NCI-H2107 treated with DMSO at 0.1 percent for 48 hours (cell line): ENCODE data around the gene FKBP8.

Experiments used
- DNase-seq: peaks from one replicate; lab custom pipeline; 2025; ENCODE audit not compliant: unreplicated experiment; lab: John Stamatoyannopoulos, UW

FKBP8 gene

DNA sequence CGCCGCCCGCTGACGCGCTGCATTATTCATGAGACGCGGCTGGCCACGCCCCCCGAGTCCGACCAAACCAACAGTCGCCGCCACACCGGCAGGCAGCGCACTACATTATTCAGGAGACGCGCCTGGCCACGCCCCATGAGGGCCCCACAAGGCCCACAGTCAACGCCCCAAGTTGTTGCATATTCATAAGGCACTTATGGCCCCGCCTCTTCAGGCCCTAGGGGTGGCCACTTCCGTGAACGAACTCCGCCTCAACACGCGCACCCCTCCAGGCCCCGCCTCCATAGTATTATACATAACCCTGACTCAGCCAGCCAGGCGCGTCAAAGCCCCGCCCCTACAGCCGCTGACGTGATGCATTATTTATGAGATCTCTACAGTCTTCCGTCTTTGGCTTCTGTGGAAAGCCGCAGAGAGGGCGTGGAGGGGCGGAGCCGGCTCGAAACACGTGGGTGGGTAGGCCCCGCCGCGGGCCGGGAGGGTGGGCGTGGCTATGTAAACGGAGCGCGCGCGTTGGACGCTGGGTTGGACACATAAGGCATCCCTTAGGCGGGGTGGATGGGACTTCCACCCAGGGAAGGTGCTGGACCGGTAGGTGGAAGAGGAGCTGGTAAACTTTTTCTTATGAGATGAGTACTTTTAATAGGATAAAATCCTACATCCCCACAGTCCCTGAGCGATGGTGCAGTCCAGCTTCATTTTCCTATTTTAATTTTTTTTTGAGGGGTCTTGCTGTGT lies 21.1 kb downstream of the FKBP8 start:
- peak; percentile 98 for DNase-seq

DNA sequence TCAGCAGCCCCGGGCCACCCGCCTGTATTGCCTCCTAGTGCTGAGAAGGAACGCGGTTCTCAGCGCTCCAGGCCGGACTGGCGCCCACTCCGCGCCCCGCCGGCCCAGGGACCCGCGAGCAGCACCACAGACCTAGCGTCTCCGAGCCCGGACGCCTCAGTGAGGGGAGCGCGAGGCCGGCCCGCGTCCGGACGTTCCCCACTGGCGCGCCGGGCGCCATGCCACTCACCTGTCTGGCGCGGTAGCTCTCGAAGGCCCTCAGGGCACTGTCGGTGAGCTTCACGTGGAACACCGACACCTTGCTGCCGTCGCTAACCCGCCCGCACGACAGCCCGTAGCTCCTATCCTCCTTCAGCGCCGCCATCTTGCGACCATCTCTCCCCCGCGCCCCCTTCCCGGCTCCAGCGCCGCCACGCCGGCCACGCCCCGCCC lies 21.7 kb downstream of the FKBP8 start, which contains the start of gene ELL:
TSS of gene ELL (minus strand) at position 379 of the 432 bp plus-strand sequence. CDS start at position 364, 15 bp downstream.
- DNase-seq = no peak

- no peak for DNase-seq
These were observed 22.3 kb downstream of the FKBP8 start for GRCh38 chr19:18520848-18521691.

DNA sequence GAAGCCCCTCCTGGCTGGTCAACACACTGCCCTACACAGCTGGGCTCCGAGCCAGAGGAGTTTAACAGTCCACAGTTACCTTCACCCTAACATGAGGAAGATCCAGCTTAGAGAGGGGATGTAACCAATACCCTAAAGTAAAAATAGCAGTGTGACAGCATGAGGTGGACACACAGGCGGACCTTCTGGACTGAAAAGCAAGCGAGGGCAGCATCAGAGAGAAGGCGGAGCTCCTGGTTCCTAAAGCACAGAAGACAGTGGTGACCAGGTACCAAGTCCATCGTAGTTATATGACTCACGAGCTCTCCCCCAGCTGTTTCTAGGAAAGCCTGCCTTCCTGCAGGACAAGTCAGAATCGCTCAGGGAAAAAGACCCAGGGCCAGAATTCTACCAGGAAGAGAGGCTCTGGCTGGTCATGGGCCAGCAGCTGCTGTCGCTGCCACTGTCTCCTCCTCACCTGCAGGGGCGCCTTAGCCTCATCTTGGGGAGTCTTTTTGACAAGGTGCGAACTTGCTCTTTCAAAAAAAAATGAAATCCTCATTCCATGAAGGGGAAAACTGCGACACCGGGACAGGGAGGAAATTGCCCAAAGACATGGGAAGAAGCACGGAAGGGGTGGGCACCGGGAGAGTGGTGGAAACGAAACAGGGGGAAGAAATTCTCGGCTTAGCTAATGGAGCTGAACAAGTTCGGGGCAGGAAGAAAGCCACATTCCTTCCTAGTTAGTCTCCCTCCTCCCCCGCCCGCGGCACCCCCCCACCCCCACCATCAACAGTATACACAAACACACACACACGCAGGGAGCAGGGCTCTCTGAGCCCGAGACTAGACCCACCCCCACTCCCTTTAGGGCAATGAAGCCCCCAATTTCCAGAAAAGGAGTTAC lies 23.2 kb downstream of the FKBP8 start:
- DNase-seq = peak; percentile 24

DNA sequence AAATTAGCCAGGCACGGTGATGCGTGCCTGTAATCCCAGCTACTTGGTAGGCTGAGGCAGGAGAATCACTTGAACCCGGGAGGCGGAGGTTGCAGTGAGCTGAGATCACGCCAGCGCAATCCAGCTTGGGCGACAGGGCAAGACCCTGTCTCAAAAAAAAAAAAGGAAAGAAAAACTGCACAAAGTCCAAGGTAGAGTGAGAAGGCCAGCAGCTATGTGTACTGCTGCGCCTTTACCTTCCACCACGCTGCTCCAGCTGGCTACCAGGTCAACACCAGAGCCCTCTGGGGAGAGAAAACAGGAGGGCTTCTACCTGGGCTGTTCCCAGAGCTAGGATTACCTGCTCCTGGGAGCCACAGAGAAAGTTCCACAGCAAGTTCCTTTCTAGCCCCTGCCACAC lies 24.7 kb downstream of the FKBP8 start:
- no peak for DNase-seq

DNA sequence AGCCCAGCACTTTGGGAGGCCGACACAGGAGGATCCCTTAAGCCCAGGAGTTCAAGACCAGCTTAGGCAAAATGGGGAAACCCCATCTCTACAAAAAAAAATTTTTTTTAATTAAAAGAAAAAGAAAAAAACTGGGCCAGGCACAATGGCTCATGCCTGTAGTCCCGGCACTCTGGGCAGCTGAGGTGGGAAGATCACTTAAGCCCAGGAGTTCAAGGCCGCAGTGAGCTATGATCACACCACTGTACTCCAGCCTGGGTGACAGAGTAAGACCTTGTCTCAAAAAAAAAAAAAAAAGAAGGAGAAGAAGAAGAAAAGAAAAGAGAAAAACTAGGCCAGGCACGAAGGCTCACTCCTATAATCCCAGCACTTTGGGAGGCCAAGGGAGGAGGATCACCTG lies 25.8 kb downstream of the FKBP8 start:
- no peak for DNase-seq

DNA sequence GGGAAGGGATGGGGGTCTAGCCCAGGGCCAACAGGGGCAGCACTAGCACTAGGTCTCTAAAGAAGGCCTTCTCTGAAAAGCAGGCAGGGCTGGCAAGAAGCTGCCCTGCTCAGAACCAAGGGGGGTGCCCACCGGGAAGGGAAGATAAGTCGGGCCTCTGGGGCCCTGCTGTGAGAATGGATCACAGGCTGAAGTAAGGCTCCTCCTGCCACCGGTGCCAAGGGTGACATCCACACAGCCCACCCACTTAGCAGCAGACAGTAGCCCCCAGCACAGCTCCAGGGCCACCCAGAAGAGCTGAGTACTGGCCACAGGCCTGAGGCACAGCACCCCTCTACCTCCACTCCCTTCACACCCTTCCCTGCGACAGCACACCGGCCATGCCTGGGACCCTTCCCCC lies 27.4 kb downstream of the FKBP8 start:
- no peak for DNase-seq

- no peak for DNase-seq
These were observed 28.3 kb downstream of the FKBP8 start for GRCh38 chr19:18514800-18515682.

- no peak for DNase-seq
These were observed 29.5 kb downstream of the FKBP8 start for GRCh38 chr19:18513868-18514267.

DNA sequence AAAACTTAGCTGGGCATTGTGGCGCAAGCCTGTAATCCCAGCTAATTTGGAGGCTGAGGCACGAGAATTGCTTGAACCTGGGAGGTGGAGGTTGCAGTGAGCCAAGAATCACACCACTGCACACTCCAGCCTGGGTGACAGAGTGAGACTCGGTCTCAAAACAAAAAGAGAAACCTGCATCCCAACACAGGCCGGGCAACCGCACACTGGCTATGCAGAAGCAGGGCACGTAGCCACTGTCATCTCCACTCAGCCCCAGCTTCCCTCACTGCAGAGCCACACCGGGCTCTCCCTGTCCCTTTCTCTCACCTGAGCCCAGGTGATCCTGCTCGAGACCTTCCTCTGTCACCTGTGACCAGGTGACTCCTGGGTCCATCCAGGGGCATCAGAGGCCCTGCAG lies 33.2 kb downstream of the FKBP8 start:
- DNase-seq = no peak

- DNase-seq = no peak
These were observed 34.8 kb downstream of the FKBP8 start for GRCh38 chr19:18508585-18508984.

GRCh38 chr19:18507727-18508440 lies 35.5 kb downstream of the FKBP8 start:
- DNase-seq = no peak

DNA sequence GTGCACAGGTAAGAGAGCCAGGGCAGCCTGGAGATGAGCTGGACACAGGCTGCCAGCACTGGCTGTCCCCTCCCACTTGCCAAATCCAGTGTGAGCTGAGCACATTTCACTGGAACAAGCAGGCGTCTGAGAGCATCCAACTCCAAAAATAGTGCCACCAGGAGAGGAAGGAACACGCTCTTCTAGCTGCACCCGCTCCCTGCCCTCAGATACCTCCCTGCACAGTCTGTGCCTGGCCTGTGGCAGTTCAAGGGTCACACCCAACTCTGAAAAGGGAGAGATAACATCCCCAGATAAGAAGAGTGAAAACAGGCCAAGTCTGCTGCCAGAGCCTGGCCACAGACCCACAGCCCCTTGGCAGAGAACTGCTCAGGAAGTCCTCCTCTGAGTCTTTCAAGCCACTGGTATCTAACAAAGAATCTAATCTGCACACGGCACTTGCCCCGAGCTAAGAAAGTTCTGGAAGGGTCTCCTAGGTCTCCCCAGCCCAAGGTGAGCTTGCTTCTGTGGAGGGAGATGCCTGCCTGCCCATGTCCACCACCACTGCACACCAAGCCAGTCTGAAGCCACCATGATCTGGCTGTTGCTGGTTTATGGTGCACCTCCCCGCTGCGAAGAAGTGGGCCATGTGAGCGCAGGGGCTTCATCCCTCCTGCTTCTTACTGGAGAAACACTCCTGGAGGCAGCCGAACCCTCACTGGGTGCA lies 36.2 kb downstream of the FKBP8 start:
- DNase-seq = no peak

DNA sequence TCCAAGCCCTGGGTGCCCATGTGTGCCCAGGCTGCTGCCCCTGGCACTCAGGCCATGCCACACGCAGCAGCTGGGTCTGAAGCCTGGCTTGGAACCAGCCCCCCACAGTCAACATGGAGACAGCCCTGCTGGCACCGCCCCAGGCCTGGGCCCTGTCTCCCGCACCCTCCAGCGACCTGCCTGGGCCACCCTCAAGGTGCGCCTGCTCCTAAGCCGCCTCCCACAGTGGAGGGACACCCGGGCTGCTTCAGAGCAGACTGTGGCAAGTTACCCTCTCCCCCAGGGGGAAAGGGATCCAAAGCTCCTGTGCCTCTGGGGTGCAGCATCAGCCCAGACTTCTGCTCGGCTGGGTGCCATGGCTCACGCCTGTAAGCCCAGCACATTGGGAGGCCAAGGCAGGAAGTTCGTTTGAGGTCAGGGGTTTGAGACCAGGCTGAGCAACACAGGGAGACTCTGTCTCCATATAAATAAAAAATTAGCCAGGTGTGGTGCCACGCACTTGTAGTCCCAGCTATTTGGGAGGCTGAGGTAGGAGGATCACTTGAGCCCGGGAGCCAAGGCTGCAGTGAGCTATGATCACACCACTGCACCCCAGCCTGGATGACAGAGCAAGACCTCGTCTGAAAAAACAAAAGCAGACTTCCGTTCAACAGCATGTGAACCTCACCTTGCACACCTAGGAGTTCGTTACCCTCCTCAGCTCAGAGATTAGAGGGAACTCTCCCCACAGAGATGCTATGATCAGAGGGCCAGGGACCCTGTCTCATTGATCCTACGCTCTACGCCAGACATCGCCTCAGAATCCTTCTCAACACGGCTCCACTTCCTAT lies 37.1 kb downstream of the FKBP8 start:
- no peak for DNase-seq

DNA sequence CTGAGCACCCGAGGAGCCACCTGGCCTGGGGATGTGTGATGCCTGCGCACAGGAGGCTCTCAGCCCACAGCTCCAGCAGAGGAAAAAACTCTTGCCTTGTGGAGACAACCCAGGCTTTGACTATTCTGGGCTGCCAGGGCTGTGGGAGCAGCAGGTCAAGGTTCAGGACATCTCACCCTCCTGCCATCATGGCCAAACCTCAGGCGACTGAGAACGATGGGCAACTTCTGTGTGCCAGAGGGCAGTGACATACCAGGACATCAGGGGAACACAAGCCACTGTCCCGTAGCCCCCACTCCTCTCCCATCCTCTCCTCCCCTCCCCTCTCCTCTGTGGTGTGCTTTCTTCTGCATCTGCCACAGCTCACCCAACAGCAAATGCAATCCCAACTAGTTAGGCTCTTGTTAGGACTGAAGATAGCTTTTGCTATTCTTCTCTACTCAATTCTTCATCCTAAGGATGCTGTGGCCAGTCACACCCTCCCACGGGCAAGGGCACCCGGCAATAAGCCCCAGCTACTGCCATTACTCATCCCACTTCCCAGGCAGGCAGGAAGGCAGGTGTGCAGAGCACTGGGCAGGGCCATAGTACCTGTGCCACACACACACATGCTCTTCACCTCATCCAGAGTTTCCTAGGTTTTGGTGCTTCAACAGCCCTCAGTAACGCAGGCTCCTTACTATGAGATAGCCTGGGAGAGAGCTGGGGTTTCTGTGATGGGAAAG lies 38.3 kb downstream of the FKBP8 start:
- DNase-seq = no peak

DNA sequence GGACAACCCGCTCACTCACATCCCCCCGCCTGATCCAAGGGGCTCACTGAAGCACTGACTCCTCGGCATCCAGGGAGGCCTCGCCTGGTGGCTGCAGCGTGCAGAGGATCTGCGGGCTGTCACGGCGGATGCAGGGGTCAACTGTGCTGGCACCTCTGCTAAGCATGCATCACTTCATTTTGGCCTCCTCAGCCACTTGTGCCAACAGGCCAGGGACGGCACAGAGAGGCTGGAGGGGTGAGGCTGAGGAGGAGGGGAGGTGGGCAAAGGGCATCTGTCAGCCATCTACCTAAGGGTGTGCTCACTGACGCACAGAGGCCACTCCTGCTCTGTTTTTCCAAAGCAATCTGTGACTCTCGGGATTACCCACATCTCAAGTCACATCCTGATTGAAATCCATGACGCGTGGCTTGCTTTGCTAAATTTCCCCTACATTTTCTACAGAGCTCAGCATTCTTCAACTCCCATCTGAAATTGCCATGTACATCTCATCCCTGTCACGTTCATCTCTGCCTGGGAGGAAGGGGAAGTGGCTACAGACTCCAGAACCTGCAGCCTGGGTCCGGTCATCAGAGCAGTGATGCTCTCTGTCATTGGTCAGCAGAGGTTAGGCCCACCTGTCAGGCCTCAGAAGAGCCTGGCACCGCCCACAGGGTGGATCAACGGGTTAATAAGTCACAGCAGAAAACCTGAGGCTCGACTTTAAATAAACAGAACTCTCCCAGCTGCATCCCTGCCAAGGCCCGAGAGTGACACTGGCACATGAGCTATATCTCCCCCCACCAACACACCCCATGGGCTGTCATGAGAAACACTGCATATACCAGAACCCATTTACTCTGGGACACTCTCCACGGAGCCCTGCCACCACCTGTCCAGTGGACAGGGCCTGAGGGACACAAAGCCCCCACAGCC lies 39.1 kb downstream of the FKBP8 start:
- DNase-seq = no peak
